Measurements from ENCODE around the gene KCNMA1.

The KCNMA1 gene

GRCh38 chr10:77301305-77301730 lies 336.3 kb downstream of the KCNMA1 start:
- no peak for DNase-seq (ENCODE audit: extremely low read depth, insufficient read length)
- Histone ChIP-seq H3K36me3 (ENCODE audit: control insufficient read depth, insufficient read depth, low read length) (no peaks in the 10 kb centered on the region), H3K27me3 (replicated peaks; ENCODE audit: control insufficient read depth, insufficient read depth, low read length) (no peaks in the 10 kb centered on the region; the same call in 1 of the 2 replicates), H3K4me3 (replicated peaks; ENCODE audit: low read depth, low read length) (no peak overlapping the region)
- TF ChIP-seq, protein P1, sequence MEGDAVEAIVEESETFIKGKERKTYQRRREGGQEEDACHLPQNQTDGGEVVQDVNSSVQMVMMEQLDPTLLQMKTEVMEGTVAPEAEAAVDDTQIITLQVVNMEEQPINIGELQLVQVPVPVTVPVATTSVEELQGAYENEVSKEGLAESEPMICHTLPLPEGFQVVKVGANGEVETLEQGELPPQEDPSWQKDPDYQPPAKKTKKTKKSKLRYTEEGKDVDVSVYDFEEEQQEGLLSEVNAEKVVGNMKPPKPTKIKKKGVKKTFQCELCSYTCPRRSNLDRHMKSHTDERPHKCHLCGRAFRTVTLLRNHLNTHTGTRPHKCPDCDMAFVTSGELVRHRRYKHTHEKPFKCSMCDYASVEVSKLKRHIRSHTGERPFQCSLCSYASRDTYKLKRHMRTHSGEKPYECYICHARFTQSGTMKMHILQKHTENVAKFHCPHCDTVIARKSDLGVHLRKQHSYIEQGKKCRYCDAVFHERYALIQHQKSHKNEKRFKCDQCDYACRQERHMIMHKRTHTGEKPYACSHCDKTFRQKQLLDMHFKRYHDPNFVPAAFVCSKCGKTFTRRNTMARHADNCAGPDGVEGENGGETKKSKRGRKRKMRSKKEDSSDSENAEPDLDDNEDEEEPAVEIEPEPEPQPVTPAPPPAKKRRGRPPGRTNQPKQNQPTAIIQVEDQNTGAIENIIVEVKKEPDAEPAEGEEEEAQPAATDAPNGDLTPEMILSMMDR (IDR thresholded peaks at IDR 0.05; ENCODE audit: insufficient read depth, low read length, poor library complexity, severe bottlenecking) = no peak

GRCh38 chr10:77300682-77301302 lies 336.8 kb downstream of the KCNMA1 start:
- H3K27me3 ChIP-seq (replicated peaks; ENCODE audit: control insufficient read depth, insufficient read depth, low read length) = no peaks in the 10 kb centered on the region; the same call in 1 of the 2 replicates
- no peak overlapping the region for H3K4me3 ChIP-seq (replicated peaks; ENCODE audit: low read depth, low read length)
- no peak for DNase-seq (ENCODE audit: extremely low read depth, insufficient read length)
- TF ChIP-seq, protein P1 (IDR thresholded peaks at IDR 0.05; ENCODE audit: insufficient read depth, low read length, poor library complexity, severe bottlenecking) = no peak
- H3K36me3 ChIP-seq (ENCODE audit: control insufficient read depth, insufficient read depth, low read length) = no peaks in the 10 kb centered on the region

DNA sequence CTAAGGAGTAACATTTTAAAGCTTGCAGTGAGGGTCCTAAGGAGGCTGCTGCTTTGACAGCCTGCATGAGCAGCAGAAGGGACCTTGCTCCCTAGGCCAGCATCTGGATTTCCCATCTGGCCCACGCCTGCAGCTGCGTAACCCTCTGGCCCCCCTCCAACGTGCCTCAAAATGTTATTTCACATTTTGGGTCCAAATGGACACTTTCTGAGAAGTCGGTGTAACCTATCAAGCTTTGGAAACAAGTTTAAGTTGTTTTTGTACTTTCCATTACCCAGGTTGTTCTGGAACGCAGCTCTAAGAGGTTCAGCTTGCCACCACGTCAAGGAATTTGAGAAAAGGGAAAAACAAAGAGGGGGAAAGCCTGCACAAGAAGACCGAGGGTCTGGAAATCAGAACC lies 338.3 kb downstream of the KCNMA1 start:
- Histone ChIP-seq H3K36me3 (ENCODE audit: control insufficient read depth, insufficient read depth, low read length) (no peaks in the 10 kb centered on the region), H3K27me3 (replicated peaks; ENCODE audit: control insufficient read depth, insufficient read depth, low read length) (no peaks in the 10 kb centered on the region; the same call in 1 of the 2 replicates), H3K4me3 (replicated peaks; ENCODE audit: low read depth, low read length) (no peak overlapping the region)
- DNase-seq (ENCODE audit: extremely low read depth, insufficient read length) = no peak
- TF ChIP-seq, protein P1 (IDR thresholded peaks at IDR 0.05; ENCODE audit: insufficient read depth, low read length, poor library complexity, severe bottlenecking) = no peak

DNA sequence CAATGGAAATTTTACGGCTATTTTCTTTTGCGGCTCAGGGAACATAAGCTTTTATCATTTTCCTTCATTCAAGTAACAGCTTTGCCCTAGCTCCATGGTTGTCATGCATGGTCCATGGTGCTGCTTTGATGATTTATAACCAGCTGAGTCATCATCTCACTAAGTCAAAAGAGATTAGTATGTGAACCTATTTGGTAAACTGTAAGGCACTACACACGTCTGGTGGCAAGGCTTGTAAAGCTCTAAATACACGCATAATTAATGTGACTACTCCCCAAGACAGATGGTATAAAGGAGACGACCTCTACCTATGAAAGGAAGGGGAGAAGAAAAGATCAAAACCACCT lies 340.2 kb downstream of the KCNMA1 start:
- Histone ChIP-seq H3K4me3 (replicated peaks; ENCODE audit: low read depth, low read length) (no peak overlapping the region), H3K36me3 (ENCODE audit: control insufficient read depth, insufficient read depth, low read length) (no peaks in the 10 kb centered on the region), H3K27me3 (replicated peaks; ENCODE audit: control insufficient read depth, insufficient read depth, low read length) (no peaks in the 10 kb centered on the region; the same call in 1 of the 2 replicates)
- no peak for DNase-seq (ENCODE audit: extremely low read depth, insufficient read length)
- TF ChIP-seq, protein P1 (IDR thresholded peaks at IDR 0.05; ENCODE audit: insufficient read depth, low read length, poor library complexity, severe bottlenecking) = no peak

DNA sequence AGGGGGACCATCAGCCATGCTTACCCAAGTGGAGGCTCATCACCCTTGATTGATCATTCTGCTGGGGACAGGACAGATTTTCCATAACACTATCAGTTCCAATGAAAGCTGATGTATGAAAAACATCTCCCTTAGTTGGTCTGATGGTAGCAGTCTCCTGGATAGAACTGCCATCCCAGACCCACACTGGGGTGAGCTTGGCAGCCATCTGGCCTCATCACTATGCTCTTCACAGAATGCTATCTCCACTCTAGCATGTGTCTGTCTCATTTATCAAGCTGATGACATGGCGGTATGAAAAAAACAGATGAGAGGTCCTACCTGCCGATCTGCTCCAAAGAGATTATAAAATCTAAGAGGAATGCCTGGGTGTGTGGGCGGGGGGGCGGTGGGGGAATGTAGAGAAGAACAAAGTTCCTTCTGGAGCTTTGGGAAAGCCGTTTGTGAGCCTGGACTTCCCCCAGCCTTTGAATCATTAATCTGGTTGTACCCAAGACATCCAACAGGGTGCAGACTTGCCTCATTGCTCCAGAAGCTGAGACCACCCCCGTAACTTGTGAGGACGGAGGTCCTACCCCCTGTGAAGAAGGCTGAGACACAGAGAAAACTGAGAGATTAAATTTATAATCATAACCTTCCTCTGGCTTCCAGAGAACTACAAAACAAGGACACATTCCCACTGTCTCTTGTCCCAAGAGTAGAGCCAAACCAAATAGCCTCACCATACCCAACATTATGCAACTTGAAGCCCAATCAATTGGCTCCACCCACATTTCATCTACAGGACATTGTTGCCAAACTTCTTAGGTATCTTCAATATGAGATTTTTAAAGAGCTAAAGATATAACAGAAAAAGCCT lies 340.8 kb downstream of the KCNMA1 start:
- no peak for DNase-seq (ENCODE audit: extremely low read depth, insufficient read length)
- no peaks in the 10 kb centered on the region for H3K36me3 ChIP-seq (ENCODE audit: control insufficient read depth, insufficient read depth, low read length)
- TF ChIP-seq, protein P1 (IDR thresholded peaks at IDR 0.05; ENCODE audit: insufficient read depth, low read length, poor library complexity, severe bottlenecking) = no peak

More for the DNA sequence above, 340.8 kb downstream of the KCNMA1 start:
- no peaks in the 10 kb centered on the region; the same call in 1 of the 2 replicates for H3K27me3 ChIP-seq (replicated peaks; ENCODE audit: control insufficient read depth, insufficient read depth, low read length)
- no peak overlapping the region for H3K4me3 ChIP-seq (replicated peaks; ENCODE audit: low read depth, low read length)
